Calu3 (cell line): ENCODE results near the gene TNPO1. TPM values are rescaled to one million over a fixed set of nuclear protein-coding genes. Genes with fewer than 3 reads are reported as not detected.

ENCODE experiments used
- BruUV-seq: library from RNA; stranded (reverse); fragments of 400-500 nt; replicated peaks from 2 replicates; lab custom pipeline; 2021; lab: Mats Ljungman, UMichigan
- CTCF ChIA-PET: fragments of 300-600 bp; sonication (Branson Sonifier 250); formaldehyde crosslinking; loops from one replicate; lab custom pipeline; 2022; ENCODE audit warnings: antibody characterized with exemption; lab: Charles Lee
- DNase-seq: peaks from one replicate; pipeline ENCODE4 v3.0.0; 2022
- H3K27ac Mint-ChIP-seq: one replicate; pipeline ENCODE4 v1.8.0; 2022; ENCODE audit warnings: mixed read lengths; ENCODE audit not compliant: unreplicated experiment
- H3K27me3 Mint-ChIP-seq: one replicate; pipeline ENCODE4 v1.8.0; 2022; ENCODE audit warnings: mixed read lengths; ENCODE audit not compliant: unreplicated experiment
- H3K36me3 Mint-ChIP-seq: one replicate; pipeline ENCODE4 v1.8.0; 2022; ENCODE audit warnings: mild to moderate bottlenecking, moderate library complexity, mixed read lengths; ENCODE audit not compliant: insufficient read depth, unreplicated experiment
- H3K4me1 Mint-ChIP-seq: one replicate; pipeline ENCODE4 v1.8.0; 2022; ENCODE audit warnings: mild to moderate bottlenecking, low read depth, mixed read lengths; ENCODE audit not compliant: unreplicated experiment
- H3K4me3 Mint-ChIP-seq: one replicate; pipeline ENCODE4 v1.8.0; 2022; ENCODE audit warnings: mild to moderate bottlenecking, low read depth, moderate library complexity, mixed read lengths; ENCODE audit not compliant: unreplicated experiment
- H3K9me3 Mint-ChIP-seq: one replicate; pipeline ENCODE4 v1.8.0; 2022; ENCODE audit warnings: low read depth, mixed read lengths; ENCODE audit not compliant: unreplicated experiment
- CTCF ChIP-seq: fragments of 200-600 bp; IDR thresholded peaks from one replicate; pipeline ENCODE4 v1.8.0; 2022; ENCODE audit warnings: antibody characterized with exemption; ENCODE audit not compliant: unreplicated experiment
- intact Hi-C: fragments of 100-400 bp; cut with micrococcal nuclease; formaldehyde crosslinking; loops from one replicate; pipeline ENCODE4 v1.10.0; 2022; ENCODE audit not compliant: unreplicated experiment
- total RNA-seq: library from RNA; stranded (reverse); gene quantifications from 2 replicates; pipeline ENCODE4 v1.2.3, GENCODE V29; 2022

TNPO1 gene
- total RNA-seq, 1 experiment from 2014 or later: 138 TPM

DNA sequence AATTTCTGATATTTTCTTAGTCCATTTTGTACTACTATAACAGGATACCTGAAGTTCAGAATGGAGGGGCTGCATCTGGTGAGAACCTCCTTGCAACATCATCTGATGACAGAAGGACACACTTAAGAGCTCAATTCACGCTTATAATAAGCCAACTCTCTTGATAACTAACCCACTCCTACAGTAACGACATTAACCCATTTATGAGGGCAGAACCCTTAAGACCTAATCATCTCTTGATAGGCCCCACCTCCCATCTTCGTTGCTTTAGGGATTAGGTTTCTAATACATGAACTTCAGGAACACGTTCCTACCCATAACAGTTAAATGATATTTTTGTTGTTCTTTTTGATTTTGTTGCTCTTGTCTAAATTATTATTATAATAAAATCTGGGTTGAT, 69.4 kb downstream of the TNPO1 start:
- CTCF ChIA-PET: no interaction called here
- H3K9me3 Mint-ChIP-seq: no peaks in the 10 kb centered on the region
- DNase-seq: no peak
- TF ChIP-seq CTCF: no peak
- no peak overlapping the region for H3K27ac Mint-ChIP-seq
- BruUV-seq: TSS peak; percentile 4
- no peak overlapping the region for H3K4me3 Mint-ChIP-seq
- H3K36me3 Mint-ChIP-seq: peaks cover 76% of the 10 kb centered on the region
- no peaks in the 10 kb centered on the region for H3K4me1 Mint-ChIP-seq
- no peaks in the 10 kb centered on the region for H3K27me3 Mint-ChIP-seq
- intact Hi-C loops: no loop called here

DNA sequence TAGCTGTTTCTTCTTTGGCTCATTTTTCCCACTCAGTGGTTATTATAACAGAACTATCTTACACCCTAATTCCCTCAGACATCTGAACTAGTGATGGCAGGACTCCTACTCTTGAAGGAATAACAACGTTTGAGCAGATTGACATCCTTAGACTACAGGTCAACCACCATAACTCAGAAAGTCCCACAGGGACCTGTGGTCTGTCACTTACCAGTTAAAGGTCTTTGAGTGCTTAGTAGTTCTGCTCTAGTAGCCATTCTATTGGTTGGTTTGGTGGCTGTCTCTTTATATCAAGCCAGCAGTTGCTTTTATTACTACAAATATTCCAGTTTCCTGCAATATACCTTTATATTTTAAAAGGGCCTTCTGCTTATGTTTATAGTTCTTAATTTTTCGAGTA, 72.1 kb downstream of the TNPO1 start:
- Mint-ChIP-seq H3K9me3 (no peaks in the 10 kb centered on the region), H3K27ac (no peak overlapping the region), H3K4me3 (no peak overlapping the region), H3K4me1 (no peaks in the 10 kb centered on the region), H3K27me3 (no peaks in the 10 kb centered on the region), H3K36me3 (peaks cover 70% of the 10 kb centered on the region)
- CTCF ChIA-PET: interaction anchor here (0.6 to 0.7 kb wide), 2 partner anchors 25 to 44 kb away, joined by 3 to 6 read pairs; no protein-coding TSS in a partner anchor
- DNase-seq: no peak
- intact Hi-C loops: no loop called here
- no peak for TF ChIP-seq CTCF
- no TSS peak for BruUV-seq

DNA sequence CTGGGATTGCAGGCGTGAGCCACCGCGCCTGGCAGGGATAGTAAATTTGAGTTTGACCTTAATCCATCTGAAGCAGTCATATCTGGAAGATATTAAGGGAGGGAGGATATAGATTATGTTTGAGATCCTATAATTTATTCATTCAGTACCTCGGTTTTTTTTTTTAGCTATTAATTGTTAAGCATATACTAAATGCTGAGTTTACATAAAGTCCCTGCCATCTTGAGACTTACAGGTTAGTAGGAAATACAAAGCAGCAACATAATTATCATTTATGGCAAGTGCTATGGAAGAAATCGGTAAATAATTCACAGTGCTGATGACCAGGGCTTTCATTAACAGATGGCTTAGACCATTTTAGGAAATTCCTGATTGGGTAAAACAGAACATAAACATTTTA, 72.9 kb downstream of the TNPO1 start:
- BruUV-seq: no TSS peak
- Mint-ChIP-seq H3K36me3 (peaks cover 74% of the 10 kb centered on the region), H3K4me1 (no peaks in the 10 kb centered on the region), H3K4me3 (no peak overlapping the region), H3K27ac (no peak overlapping the region), H3K27me3 (no peaks in the 10 kb centered on the region), H3K9me3 (no peaks in the 10 kb centered on the region)
- CTCF ChIA-PET: interaction anchor here (0.6 to 0.7 kb wide), 3 partner anchors 25 to 224 kb away, joined by 3 to 6 read pairs (median 4); no protein-coding TSS in a partner anchor
- DNase-seq: no peak
- no peak for TF ChIP-seq CTCF
- intact Hi-C loops: no loop called here

DNA sequence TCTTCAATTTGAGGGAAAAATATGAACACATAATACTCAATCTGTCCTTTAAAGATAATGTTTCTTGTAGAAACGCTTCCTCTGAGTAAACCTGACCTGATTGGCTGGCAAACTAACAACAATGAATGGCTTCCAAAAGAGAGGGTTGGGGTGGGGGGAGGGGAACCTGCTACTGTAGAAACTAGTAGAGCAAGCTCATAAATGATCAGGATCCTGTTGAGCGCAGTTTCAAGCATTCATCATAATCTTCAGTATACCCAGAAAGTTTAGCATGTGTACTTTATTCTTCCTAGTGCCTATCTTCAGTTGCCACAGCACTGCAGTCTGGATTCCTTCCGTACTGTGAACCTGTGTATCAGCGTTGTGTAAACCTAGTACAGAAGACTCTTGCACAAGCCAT, 76.4 kb downstream of the TNPO1 start:
- no peak overlapping the region for H3K4me3 Mint-ChIP-seq
- H3K4me1 Mint-ChIP-seq: no peaks in the 10 kb centered on the region
- no peak overlapping the region for H3K27ac Mint-ChIP-seq
- no peak for TF ChIP-seq CTCF
- intact Hi-C loops: no loop called here
- no peak for DNase-seq
- H3K36me3 Mint-ChIP-seq: peaks cover 74% of the 10 kb centered on the region
- no TSS peak for BruUV-seq
- H3K9me3 Mint-ChIP-seq: no peaks in the 10 kb centered on the region
- no peaks in the 10 kb centered on the region for H3K27me3 Mint-ChIP-seq
- CTCF ChIA-PET: no interaction called here
